ENCODE measurements around the gene SFTPB.

DNA sequence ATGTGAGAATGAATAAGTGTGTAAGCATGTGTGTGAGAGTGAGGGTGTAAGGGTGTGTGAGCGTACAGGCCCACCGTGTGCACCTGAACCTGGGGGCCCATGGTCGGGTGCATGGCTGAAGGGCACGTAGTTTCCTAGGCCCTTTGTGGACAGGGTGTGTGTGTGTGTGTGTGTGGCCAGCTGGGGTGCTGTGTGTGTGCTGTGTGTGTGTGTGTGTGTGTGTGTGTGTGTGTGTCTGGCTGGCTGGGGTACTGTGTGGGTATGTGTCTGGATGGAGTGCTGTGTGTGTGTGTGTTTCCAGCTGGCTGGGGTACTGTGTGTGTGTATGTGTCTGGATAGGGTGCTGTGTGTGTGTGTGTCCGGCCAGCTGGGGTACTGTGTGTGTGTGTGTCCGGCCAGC, 2.0 kb downstream of the SFTPB start:
- TF ChIP-seq CTBP1 (IDR thresholded peaks at IDR 0.05; ENCODE audit: borderline replicate concordance) (no peak), BHLHE40 (IDR thresholded peaks at IDR 0.05; ENCODE audit: borderline replicate concordance) (no peak), L3MBTL2 (conservative IDR thresholded peaks at IDR 0.05) (no peak), FOXM1 (IDR thresholded peaks at IDR 0.05; ENCODE audit: borderline replicate concordance) (no peak), TARDBP (IDR thresholded peaks at IDR 0.05) (no peak), HDGF (IDR thresholded peaks at IDR 0.05; ENCODE audit: borderline replicate concordance) (no peak), SP1 (IDR thresholded peaks at IDR 0.05) (no peak), FOXK2 (IDR thresholded peaks at IDR 0.05) (no peak), SUZ12 (IDR thresholded peaks at IDR 0.05) (no peak), NFRKB (IDR thresholded peaks at IDR 0.05) (no peak), FOXA1 (IDR thresholded peaks at IDR 0.05) (no peak), ELF4 (IDR thresholded peaks at IDR 0.05) (no peak)
